VCaP (cell line): ENCODE results near the gene NRXN2.

Source experiments
- H3K27ac ChIP-seq: fragments of 450-650 bp; 2 replicates; pipeline ENCODE4 v1.5.1; 2017
- CTCF ChIP-seq: fragments of 450-650 bp; conservative IDR thresholded peaks from 2 replicates; pipeline ENCODE4 v1.5.1; 2017; ENCODE audit warnings: mild to moderate bottlenecking, moderate library complexity

NRXN2 gene

DNA sequence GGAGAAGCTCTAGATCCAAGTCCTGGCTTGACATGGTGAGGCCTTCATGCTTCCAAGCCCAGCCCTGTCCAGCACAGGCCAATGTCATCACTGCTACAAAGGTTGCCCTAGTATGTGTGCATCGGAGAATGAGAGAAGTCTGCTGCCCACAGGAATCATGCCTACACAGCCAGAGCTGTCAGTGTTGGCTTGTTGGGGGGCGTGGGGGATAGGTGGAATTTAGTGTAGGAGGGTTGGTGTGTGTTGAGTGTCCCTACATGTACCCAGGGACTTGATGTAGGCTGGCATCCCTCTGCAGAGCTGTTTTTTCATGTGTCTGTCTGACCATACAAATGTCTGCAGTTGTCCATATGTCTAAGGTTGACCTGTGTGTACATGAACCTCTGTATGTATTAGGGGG, 94.4 kb downstream of the NRXN2 start:
- TF ChIP-seq CTCF, result no peak
- no peak overlapping the region for H3K27ac ChIP-seq

GRCh38 chr11:64627371-64627770, 95.6 kb downstream of the NRXN2 start:
- TF ChIP-seq CTCF, result no peak
- H3K27ac ChIP-seq, result no peak overlapping the region

DNA sequence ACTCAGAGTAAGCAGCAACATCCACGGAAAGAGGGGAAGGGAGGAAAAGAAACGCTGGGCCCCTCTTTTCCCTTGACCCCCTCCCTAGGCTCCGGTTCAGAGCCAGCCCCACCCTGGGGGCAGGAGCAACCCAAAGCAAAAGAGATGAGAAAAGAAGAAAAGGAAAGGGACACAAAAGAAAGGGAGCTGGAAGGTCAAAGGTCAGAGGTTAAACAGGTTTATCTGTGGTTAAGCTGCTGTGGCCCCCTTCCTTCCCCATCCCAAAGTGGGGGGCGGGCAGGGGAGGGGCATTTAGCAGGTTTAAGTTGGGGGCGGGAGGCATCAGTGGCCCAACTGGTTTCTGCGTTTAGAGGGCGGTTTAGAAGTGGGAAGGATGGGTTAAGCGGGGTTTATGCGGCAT, 96.4 kb downstream of the NRXN2 start:
- H3K27ac ChIP-seq, result no peak overlapping the region
- TF ChIP-seq CTCF, result no peak

DNA sequence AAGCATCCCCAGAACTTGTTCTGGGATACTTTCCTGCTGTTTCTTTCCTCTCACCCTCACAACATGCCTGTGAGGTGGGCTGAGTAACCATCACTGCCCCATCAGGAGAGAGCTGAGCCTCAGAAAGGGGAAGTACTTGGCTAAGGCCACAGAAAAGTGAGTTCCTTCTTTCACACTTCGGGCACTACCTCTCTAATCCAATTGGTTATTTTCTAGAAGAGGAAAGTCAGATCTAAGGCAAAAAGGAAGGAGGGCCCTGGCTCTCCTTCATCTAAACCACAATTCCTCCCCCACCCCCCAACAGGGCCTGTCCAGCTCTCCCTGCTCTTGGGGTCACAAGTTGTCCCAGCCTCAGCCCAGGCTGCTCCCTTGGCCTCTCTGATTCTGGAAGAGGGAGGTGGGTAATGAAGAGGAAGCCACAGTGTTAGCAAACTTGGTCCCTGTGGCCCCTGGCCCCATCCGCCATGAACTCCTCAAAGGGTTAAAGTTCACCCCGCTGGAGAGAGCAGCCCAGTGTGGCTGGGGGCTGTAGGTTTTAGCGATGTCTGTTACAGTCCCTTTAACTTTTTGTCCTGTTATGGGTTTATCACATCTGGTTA, 98.0 kb downstream of the NRXN2 start:
- no peak for TF ChIP-seq CTCF
- H3K27ac ChIP-seq, result no peak overlapping the region

GRCh38 chr11:64622681-64623080, 100.3 kb downstream of the NRXN2 start:
- no peak overlapping the region for H3K27ac ChIP-seq
- TF ChIP-seq CTCF, result no peak

- TF ChIP-seq CTCF, result no peak
- H3K27ac ChIP-seq, result no peak overlapping the region
These were observed 101.5 kb downstream of the NRXN2 start for GRCh38 chr11:64621283-64622019.

DNA sequence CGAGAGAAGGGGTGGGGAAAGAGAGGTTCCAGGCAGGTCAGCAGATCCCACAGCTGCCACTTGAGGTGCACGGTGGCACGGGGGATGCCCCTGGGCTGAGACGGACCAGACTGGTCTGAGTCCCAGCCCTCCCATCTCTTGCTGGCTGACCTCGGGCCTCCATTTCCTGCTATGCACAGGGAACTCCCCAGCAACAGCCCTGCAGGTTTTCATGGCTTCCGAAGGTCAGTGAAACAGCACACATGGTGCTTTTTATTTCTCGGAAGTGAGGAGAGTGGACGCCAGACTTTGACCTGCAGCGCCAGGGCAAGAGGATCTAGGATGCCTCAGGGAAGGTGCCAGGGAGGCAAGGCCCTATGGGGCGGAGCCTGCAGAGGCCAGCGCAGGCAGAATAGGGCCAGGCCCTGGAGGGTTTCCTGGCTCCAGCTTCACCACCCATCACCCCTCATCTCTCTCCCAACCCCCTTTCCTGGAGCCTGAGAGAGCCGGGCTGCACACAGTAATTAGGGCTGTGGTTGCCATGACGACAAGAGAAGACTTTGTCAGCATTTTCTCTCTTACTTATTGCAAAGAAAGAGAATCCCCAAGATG, 102.5 kb downstream of the NRXN2 start:
- H3K27ac ChIP-seq, result no peak overlapping the region
- no peak for TF ChIP-seq CTCF
